Effector CD8-positive, alpha-beta T cell (primary cell): ENCODE measurements around the gene KCNJ8.
"Not testable (repeated sequence)": the region's sequence is repeated elsewhere in the genome, so short reads cannot be mapped to it uniquely, and the experiment has no call there.

ENCODE experiments used
- DNase-seq: peaks from one replicate; lab custom pipeline; 2025; lab: John Stamatoyannopoulos, UW

KCNJ8 gene

DNA sequence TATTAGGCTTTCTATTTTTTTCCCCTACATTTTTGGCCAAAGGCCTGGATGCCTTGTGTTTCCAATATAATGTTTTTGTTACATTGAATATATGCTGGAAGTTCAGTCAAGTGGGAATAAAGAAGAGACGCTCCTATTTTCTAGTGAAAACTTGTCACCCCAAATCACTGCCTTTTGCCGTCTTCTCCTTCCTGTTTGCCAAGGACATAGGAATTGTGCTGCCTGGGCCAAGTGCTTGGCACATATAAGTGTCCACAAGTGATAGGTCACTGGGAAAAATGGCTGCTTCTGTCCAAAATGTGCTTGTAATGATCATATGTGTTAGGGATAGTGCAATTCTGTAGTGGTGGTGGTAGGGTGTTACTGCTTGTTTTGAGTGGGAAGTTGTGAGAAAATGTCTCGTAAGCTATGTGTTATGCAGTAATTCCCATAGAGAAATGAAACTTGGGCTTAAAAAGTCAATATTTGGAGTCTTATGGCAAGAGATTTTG, 11.6 kb upstream of the KCNJ8 start:
- DNase-seq: no peak

DNA sequence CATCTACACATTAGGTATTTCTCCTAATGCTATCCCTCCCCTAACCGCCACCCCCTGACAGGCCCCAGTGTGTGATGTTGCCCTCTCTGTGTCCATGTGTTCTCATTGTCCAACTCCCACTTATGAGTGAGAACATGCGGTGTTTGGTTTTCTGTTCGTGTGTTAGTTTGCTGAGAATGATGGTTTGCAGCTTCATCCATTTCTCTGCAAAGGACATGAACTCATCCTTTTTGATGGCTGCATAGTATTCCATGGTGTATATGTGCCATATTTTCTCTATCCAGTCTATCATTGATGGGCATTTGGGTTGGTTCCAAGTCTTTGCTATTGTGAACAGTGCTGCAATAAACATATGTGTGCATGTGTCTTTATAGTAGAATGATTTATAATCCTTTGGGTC, 8.2 kb upstream of the KCNJ8 start:
- DNase-seq: not testable (repeated sequence)

DNA sequence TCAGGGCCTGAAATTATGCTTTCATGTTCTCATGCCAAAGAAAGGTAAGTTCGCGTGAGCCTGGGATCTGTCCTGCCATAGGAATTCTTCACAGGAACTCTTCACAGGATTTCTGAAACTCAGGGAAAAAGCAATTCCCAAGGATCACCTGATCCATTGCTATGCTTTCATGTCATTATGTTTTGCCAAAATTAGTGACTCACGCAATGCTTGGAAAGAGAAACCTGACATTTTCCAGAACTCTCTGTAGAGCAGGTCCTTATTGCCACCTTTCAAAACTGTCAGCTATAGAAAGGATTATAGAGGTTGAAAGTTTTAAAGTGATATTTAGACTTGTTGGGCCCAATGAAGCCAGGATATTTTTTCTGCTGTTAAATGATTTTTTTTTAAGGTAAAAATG, 6.3 kb upstream of the KCNJ8 start:
- no peak for DNase-seq

DNA sequence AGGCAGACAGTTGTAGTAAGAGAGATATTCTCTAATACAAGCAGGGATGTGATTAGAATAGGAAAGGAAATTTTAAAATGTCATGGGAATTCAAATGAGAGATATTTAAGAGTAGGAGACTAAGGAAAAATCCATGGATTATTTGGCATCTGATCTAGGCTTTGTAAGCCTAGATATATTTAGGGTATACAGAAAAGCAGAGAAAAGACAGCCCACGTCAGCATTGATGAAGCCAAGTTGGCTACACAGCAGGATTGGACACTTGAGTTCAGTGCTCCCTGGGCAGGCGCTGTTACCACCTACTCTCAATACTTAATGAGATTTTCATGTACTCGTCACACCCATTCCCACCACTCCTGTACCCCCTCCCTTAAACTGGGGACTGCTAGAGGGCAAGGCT, 1.7 kb upstream of the KCNJ8 start:
- no peak for DNase-seq

DNA sequence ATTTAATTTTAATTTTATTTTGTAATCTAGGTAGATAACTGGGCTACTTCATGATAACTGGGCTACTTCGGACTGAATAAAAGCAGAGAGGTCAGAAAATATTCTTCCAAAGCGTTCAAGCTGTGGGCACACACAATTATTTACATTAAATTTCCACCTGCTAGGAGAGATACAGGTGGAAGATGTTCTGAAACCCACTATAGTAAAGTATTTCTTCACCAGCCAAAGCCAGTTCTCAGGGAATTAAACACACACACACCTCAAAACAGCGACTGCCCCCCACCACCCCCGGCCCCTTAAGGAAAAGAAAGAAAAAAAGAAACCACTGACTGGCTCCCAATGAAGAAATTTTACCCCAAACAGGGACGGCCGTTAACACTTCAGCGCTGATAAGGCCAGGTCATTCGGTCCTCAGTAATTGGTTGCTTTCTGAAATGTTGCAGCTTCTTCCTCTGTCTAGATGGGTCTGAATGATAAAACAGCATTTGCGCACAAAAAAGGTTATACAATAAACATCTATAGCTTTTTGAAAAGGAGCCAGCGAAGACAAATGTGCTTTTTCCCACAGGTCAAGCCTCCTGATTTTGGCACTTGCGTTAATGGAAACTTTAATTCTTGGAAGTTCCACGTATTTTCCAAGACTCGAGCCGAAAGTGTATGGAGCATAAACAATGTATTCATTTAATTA, 771 bp upstream of the KCNJ8 start:
- DNase-seq: no peak

DNA sequence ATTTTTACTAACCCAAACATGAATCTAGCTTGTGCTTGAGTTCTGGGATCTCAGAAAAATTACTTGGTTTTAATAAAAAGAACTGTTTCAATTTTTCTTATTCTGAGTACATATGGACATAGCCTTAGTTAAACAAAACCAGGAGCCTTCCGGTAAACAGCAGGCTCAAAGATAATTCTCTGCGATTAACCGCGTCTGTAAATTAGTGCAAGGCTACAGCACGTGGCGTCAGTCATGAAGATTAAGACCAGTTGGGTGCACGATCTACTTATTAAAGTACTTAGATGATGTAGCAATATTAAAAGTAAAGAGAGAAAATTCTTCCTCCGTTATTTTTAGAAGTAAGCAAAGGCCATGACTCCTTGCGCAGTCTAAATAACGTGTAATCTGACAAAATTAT, 700 bp downstream of the KCNJ8 start:
- no peak for DNase-seq

DNA sequence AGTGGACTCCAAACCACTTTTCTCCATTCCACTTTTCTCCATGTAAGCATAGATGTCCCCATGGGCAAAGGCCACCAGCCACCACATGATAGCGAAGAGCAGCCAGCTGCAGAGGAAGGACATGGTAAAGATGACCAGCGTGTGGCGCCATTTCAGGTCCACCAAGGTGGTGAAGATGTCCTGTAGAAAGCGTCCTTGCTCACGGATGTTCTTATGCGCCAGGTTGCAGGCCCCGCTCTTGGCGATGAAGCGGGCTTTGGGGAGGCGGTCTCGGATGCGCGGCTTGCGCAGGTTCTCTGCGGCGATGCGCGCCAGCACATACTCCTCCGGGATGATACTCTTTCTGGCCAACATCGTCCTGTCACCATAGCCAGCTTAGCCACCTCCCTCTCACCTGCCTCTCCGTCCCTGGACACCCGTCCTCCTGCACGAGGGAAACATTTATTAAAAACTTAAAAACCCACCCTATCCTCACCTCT, 1.2 kb downstream of the KCNJ8 start:
- DNase-seq: no peak

DNA sequence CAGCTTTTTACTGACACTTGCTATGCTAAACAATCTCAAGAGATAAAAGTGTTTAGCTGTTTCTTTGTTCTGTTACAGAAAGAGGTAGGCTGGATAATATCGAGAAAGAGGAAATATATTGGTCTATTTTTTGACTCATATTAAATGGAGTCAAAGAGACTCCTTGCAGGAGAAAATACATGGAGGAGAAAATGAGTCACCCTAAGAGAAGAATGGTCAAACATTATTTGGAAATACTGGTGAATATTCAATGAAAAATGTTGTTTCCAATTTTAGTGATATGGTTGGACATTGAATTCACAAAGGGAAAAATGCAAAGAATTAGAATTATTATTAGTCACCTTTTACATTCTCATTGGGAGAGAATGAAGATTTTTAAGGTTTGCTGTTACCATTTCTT, 3.2 kb downstream of the KCNJ8 start:
- no peak for DNase-seq

DNA sequence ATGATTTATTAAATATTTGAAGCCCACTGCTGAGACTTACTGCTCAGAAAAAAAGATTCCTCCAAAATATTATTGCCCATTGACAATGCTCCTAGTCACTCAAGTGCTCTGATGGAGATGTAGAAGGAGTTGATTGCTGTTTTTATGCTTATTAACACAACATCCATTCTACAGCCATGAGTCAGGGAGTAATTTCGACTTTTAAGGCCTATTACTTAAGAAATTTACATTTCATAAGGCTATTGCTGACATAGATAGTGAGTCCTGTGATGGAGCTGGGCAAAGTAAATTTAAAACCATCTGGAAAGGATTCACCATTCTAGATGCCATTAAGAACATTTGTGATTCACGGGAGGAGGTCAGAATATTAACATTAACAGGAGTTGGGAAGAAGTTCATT, 5.2 kb downstream of the KCNJ8 start:
- no peak for DNase-seq

DNA sequence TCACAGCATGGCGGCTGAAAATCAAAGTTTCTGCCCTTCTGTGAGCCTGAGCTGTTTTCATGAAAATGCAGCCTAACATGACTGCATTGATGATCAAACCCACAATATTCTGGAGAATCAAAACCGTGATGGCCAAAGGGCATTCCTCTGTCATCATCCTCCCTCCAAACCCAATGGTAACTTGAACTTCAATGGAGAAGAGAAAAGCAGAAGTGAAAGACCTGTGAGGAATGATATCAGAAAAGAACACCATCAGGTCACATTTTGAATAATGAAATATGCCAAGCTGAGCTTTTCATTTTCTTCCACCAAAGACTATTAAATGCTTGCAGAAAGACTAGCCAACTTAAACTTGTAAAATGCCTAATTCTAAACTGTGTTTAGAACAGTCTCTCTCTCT, 8.1 kb downstream of the KCNJ8 start:
- no peak for DNase-seq

DNA sequence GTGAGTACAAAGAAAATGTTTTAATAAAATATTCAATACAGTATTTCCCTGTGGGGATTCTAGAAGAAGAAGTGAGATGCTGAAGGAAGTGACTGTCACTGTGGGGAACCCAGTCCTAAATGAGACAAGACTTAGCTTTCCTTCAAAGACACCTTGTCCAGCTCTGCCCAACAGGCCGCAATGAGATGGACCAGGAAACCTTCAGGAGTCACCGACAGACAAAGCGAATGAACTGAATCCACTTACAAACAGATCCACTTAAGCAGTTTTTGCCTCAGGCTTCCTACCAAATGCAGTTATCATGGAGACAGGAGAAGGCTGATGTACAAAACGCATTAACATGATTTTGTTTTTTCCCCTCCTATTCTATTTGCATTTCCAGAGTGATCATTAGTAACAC, 9.6 kb downstream of the KCNJ8 start:
- no peak for DNase-seq

DNA sequence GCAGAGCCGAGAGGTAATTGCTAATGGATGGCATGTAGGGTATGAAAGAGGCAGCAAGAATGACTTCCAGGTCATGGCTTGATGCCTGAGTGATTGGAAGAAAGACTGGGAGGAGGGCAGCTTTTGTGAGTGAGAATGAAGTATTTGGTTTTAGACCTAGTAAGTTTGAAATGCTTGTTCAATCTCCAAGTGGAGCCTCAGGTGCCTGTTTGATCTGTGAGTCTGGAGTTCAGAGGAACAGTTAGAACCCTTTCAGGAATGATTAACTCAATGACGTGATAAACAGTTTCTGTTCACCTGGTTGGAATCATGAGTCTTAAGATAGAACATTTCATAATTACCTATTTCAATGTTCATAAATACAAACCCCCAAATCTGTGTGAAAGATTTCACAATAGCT, 10.4 kb downstream of the KCNJ8 start:
- DNase-seq: no peak

DNA sequence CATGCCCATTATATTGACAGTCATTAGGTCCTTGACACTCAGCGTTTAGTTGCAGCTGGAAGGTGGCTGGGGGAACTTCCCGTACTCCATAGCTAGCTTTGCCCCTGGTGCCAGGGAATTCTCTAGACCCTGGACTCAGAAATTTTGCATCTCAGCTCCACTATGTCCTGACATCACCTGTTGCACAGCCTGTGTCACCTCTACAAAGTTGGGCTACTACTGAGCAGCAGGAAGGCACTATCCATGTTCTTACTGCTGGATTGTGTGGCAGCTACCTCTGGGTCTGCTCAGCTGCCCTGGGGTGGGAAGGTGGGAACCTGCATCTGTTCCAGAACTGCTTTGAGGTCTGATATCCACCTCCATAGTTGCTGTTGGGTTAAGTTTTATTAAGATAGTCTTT, 11.0 kb downstream of the KCNJ8 start:
- no peak for DNase-seq

DNA sequence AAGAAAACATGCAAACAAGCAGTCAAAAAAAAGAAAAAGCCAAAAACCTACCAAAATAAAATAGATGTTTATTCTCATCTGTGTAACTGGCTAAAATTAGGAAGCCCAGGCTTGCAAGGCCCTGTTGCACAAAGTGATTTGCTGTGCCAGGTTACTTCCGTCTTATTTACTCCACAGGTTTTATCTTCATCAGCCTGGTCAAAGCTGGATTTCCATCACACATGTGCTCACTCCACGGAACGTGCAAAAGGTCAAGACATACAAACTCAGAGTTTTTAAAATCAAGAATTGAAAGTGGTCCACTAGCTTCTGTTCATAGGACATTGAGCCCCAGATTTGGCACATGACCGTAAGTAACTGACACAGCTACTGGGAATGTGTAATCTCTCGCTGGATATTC, 14.8 kb downstream of the KCNJ8 start:
- no peak for DNase-seq

DNA sequence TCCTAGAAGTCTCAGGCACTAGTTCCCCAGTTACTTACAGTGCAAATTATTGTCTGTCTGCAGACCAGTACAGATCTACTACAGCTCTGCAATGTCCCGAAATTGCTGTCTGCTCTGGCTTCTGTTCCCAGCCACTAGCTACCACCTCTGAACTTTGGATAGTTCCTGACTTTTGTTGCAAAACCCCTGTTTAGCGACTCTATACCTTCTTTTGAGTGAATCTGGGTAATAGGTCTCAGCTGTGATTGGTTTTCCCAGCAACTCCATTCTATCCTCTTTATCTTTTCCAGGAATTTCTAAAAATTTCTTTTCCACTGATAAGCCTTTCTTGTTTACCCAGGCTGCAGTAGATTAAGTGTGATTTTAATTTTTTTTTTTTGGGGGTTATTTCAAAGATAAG, 16.8 kb downstream of the KCNJ8 start:
- DNase-seq: no peak

DNA sequence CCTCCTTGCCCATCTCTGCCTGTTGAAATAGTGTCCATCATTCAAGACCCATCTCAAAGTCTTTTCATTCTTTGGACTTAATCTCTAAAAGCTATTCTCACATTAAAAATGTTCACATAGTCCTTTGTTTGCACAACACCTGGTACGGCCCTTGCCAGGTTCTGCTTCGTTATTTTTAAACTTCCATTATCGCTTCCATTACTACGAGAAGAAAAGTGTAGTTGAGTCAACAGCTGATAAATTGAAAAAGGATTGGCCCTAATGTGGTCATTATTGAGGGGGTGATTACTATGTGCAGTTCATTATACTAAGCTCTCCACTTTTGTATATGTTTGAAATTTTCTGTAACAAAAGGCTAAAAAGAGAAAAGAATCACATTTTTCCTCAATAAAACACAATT, 17.8 kb downstream of the KCNJ8 start:
- no peak for DNase-seq

DNA sequence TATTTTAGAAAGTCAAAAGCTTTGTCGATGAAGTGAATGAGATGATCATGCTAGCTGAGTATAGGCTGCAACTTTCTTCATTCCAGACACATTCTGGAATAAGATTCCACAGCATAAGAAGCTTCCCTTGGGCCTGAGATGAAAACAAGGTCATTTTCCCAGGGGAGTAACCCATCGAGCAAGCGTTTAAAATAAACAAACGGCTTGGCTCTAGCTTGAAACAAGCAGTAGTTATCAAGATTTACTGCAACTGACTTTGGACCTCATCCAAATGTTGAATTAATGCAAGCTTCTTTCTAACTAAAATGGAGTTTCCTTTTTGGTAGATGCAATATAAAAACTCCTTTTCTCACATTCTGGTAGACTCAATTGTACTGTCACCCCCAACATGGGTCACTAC, 23.0 kb downstream of the KCNJ8 start:
- no peak for DNase-seq

DNA sequence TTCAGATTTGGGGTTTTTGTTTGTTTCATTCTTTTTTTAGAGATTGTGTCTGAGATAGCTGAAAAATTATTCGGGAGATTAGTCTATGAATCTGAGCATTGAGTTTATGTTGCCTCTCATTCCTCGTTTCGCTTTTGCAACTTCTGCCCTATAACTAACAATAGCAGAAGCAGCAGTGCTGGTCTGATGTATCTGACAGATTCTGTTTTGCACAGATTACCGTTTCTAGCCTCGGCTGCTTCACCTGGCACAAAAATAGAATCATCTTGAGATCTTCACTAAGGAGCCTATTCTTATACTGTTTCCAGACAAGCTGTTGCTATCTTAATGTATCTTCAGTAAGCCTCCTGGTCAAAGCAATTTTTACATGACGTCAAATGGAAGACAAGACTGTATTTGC, 29.2 kb downstream of the KCNJ8 start:
- DNase-seq: no peak

DNA sequence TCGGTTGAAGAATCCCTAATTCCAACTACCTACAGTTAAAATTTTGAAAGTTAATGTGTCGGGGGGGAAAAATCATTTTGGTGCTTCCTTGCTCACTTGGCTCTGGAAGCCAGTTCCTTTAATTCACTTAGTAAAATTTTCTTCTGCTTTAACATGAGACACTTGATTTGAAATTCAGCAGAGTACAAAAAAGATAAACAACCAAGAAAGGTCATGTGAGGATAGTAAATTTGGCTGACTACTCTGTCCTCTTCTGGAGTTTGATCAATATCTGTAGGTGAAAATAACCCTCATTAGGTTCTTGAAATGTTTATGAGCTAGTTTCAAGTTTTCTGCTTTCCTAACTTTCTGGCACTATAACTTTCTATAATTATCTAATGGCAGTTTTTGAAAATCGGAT, 43.4 kb downstream of the KCNJ8 start:
- no peak for DNase-seq

DNA sequence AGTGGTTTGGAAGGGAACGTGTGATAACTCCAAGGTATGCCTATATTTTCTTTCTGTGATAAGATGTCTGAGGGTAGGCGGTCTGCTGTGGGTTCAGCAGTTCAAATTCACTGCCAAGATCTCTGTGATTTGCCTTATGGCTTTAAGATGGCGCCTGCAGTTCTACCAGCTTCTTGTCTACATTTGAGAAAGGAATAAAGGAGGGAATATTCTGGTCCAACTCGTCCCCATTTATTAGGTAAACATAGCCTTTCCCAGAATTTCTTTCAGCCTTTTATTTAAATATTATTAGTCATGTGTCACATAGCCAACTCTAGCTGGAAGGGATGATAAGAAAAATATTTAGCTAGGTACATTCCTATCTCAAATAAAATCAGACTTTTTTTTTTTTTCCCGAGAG, 48.8 kb downstream of the KCNJ8 start:
- no peak for DNase-seq

DNA sequence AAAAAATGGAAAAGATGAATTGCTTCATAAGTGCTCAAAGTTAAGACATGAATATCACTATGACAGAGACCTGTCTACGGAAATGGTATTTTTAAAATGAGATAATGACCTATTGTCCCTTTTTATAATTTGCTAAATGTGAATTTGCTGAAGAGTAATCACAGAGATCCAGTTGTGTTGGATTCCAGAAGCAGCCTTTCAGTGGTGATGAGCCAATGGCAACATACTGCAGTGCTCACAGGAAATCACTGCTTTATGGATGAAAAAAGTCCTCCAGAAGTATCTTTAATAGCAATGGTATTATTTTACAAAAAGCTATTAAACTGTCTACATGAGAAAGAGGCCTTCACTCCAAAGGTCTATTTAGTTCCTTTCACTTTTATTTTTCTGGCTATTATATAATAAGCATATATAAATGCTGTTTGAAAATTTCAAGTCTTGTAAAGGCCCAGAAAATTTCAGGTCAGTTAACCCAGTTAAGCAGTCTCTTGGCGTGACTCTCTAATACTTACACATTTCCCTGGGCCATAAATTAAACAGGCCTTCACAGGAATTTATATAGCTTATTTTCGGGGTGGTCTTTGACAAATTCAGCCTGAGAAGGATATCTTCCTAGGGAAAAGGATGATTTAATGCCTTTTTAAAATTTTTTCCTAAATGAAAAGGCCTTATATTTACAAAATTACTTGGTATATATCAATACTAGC, 55.4 kb downstream of the KCNJ8 start:
- DNase-seq: no peak

DNA sequence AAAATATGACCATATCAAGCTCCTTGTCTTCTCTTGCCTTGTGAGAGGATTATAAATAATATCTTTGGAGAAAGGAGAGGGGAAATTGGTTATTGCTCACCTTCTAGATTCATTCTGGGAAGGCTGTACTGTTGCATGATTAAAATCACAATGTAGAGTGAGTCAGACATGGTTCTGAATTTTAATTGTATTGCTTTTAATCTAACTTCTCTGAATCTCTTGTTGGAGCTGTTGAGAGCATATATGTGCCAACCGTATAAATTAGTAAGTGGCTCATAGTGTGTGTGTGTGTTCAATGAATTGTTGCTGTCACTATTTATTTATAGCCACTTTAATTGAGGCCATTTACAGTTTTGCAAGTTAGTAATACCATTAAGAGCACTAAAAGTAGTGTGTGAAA, 56.1 kb downstream of the KCNJ8 start:
- no peak for DNase-seq

DNA sequence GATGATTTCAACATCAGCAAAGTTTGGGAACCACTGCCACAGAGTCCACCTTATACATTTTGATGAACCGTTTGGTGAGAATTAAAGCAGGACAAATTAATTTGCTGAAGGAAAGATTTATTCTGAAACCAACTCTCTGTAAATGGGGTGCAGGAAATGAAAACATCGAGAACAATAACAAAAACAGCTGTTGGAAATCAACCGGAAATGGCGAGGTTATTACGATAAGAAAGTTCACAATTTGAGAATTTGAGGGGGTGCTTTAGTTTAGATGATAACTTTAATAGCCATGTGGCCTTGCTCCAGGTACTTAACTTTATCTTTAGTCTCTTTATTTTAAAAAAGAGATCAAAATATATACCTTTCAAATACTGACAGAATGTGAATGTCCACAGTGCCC, 56.7 kb downstream of the KCNJ8 start:
- DNase-seq: no peak

DNA sequence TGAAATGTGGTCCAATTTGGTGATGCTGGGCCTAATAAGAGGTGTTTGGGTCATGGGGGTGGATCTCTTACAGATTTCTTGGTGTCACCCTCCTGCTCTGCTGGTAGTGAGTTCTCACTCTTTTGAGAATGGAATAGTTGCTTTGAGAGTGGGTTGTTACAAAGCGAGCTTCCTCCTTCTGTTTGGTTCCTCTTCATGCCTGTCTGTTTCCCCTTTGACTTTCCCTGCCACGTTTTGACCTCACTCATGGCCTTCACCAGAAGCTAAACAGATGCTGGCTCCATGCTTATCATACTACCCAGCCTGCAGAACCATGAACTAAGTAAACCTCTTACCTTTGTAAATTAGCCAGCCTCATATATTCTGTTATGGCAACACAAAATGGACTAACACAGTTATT, 59.1 kb downstream of the KCNJ8 start:
- no peak for DNase-seq
